ENCODE measurements around the gene GRAMD1B.

DNA sequence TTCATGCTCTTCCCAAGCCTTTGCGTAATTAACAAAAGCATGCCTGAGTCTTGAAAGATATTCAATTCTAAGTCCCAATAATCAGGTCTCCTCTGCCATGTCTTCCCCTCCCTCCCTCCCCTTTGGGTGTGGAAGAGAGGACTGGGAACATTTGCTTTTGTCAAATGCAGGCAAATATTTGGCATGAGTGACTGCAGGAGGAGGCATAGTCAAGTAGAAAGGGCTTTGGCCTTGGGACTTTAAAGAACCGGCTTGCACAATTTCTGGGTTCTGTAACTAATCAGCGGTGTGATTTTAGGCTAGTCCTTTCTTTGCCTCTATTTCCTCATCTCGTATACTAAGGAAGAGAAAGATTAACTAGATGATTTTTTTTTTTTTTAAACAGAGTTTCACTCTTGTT lies 164.9 kb downstream of the GRAMD1B start:
- no peak for TF ChIP-seq YY1 (IDR thresholded peaks at IDR 0.05; ENCODE audit: extremely low read depth, insufficient replicate concordance, low read depth, low read length)
- TF ChIP-seq SRF (IDR thresholded peaks at IDR 0.05; ENCODE audit: low read depth): no peak
- TF ChIP-seq JUND (IDR thresholded peaks at IDR 0.05): no peak
- TF ChIP-seq POLR2A (IDR thresholded peaks at IDR 0.05; ENCODE audit: borderline replicate concordance, extremely low read depth, insufficient read depth, insufficient read length): no peak
- no peak for TF ChIP-seq CTCF (IDR thresholded peaks at IDR 0.05 in 2 of 3, conservative IDR thresholded peaks at IDR 0.05 in 1 of 3; ENCODE audit: borderline replicate concordance in 1 of 3, insufficient read depth in 1 of 3, low read depth in 2 of 3, low read length in 2 of 3)
- no peak for TF ChIP-seq ZNF274 (IDR thresholded peaks at IDR 0.05; ENCODE audit: low read depth, low read length)
- no peak for TF ChIP-seq FOSL1 (IDR thresholded peaks at IDR 0.05; ENCODE audit: low read depth)
- TF ChIP-seq POLR2AphosphoS5 (IDR thresholded peaks at IDR 0.05; ENCODE audit: low read depth, low read length): no peak
- TF ChIP-seq EZH2 (IDR thresholded peaks at IDR 0.05): no peak
- TF ChIP-seq EGR1 (IDR thresholded peaks at IDR 0.05; ENCODE audit: low read depth): no peak
- TF ChIP-seq RAD21 (IDR thresholded peaks at IDR 0.05; ENCODE audit: low read depth): no peak
- TF ChIP-seq, protein P1, sequence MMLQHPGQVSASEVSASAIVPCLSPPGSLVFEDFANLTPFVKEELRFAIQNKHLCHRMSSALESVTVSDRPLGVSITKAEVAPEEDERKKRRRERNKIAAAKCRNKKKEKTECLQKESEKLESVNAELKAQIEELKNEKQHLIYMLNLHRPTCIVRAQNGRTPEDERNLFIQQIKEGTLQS (IDR thresholded peaks at IDR 0.05): no peak
